Effector CD8-positive, alpha-beta T cell (primary cell): ENCODE results near the gene PREX1.
"Not testable (repeated sequence)": the region's sequence is repeated elsewhere in the genome, so short reads cannot be mapped to it uniquely, and the experiment has no call there.

Source experiments
- DNase-seq: peaks from one replicate; lab custom pipeline; 2025; lab: John Stamatoyannopoulos, UW

Gene PREX1

DNA sequence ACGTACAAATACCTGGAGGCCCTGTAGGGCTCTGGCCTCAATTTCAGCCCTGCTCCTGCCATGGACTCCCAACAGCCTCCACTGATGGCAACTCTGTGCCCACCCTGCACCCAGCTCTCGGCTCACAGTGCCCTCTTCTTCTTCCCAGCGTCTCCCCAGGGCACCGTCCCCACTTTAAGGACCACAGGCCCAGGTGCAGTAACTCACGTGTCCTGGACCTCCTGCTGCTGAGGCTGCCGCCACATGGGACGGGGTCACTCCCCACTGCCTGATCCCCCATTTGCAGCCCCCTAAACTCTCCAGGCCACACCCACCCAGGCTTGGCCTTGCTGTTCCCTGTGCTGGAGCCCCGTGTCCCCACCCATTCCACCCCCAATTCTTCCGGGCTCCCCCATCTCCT lies 223.4 kb downstream of the PREX1 start:
- no peak for DNase-seq

DNA sequence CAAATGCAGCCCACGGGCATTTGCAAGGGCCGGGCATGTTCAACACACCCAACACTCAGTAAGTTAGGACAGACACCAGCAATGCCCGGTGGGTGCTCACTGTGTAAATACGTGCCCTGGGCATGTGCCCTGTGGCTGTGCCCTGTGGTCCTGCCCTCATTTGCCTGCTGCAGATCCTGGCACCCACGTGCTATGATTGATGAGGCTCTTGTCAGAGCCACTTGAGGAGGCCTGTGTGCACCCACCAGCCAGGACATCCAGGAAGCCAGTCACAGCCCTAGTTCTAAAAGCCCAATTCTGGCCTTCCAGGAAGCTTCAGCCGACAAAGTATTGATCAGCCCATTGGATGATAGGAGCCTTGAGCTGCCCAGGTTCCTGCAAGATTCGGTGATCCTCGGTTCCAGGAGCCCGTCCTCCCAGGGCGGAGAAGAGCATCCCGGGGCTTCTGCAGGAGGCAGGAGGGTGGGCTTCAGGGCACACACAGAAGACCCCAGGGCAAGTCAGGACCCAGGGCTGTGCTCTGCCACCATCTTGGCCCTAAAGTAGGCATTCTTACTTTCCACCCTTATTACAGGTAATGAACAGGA lies 223.9 kb downstream of the PREX1 start:
- DNase-seq, result no peak

DNA sequence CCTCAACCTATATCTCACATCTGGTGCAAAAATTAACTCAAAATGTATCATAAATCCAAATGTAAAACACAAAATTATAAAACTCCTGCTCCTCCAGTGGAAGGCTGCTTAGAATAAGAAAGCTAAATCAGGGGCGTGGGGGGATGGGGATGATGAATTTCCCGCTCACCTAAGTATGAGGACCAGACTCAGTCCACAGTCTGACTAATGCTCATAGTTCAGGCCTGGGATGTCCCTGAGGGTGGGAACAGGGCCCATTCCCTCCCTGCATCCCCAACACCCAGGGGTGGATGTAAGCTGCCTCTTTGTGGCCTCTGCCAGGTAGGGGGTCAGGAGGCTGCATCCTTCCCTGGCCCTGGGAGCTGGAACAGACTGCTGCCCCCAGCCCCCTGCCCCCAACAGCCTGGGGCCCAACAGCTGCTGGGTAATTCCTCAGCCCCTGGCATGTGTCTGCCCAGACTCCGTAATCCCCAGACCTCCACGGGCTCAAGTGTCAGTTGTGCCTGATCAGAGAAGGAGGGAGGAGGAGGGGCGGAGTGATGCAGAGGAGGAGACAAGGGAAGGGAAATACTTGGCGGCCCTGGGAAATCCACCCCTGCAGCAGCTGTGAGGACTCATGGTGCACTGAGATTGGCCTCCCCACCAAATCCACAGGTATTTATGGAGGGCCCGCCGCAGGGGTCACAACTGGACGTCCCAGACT lies 224.5 kb downstream of the PREX1 start:
- no peak for DNase-seq

DNA sequence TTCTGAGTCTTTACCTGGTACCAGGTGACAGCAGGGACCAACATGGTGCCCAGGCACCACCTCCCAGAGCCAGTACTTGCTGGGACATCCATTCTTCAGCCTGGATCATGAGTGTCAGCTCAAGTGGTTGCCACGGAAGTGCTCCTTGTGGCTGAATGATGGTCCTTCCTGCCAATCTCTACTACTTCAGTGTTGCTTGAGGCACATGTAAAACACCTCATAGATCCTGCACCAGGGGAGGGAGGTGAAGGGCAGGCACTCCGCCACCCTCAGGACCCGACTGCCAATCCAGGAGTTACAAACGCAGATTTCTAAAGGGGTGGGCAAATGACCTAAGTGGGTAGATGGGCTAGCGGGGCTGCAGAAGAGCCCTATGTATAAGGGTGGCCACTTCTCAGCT lies 226.0 kb downstream of the PREX1 start:
- no peak for DNase-seq

- DNase-seq, result no peak
Observed at GRCh38 chr20:48600470-48600945, 227.3 kb downstream of the PREX1 start.

DNA sequence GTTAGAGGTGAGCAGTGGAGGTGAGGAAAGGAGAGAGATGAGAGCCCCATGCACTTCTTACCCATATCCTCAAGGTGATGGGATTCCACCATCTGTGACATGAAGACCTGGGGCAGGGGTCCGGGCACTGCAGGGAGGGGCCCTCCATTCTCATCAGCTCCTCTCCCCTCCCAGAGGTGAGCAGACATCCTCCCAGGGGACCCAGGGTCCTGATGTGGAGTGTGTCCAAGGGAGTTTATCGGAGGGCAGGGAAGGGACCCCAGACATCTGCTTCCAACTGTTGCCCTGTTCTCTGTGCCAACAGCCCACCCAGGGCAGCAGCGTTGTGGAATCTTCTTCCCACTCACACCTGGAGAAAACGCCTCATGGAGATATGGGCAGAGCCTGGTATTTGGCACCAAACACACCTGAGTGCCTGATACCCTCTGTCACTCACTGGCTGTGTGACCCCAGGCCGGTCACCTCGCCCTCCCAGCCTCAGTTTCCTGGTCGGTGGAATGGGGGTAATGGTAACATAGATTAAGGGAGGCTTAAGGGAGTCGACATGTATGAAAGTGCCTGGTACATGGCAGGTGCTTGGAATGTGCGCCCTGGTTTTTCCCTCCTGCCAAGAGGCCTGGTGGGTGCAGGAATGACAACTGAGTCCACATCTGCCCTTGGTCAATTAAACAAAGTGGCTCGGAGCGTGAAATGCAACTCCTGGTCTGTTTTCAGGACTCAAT lies 227.9 kb downstream of the PREX1 start:
- DNase-seq, result no peak

DNA sequence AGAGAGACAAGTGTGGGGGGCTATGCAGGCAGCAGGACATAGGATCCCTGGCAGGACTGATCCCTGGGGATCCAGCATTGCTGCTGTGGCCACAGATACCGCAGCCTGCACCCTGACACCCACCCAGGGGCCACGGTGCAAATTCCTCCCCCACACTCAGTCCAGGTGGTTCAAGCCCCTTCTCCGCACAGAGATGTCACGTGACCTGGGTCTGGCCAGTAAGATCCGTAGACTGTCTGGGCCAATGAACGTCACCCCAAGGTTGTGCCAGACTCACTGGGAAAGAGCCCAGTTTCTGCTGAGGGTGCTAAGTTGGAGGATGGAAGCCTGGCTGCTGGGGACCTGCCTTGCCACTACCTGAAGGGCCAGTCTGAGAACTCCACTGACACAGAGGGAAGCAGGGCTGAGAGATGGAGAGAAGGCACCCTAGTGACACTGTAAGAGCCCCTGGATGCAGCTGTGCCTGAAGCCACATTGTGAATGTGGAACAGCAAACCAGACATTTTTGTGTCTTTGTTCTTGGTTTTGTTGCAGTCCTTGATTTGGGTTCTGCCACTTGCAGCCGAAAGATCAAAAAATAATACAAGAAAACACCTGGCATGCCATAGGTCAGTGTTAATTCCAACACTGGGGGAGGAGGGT lies 228.6 kb downstream of the PREX1 start:
- no peak for DNase-seq

DNA sequence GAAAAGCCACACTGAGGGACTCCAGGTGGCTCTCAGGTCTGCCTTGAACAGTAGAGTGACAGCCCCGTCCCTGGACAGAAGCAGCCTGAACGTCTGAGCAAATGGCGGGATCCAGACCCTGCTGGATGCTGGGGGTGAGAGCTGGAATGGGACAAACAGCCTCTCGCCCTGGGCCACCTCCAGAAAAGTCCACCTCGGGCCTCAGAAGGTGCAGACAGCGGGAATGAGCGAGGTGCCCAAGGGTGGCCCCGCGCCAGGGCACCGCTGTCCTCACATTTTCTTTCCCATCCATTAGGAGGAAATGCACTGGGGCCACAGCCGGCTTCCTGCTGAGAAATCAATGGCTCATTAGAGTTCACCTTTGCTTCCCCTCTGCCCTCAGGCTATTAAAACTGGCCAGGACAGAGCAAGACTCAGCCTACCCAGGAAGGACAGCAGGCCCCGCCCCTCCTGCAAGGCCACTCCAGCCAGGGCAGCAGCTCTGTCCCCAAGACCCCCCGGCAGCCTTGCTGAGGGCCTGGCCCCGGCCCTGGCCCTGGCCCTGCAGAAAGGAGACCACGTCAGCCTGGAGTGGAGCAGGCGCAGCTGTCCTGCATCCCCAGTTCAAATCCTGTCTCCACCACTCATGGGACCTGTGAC lies 229.4 kb downstream of the PREX1 start:
- DNase-seq, result not testable (repeated sequence)

DNA sequence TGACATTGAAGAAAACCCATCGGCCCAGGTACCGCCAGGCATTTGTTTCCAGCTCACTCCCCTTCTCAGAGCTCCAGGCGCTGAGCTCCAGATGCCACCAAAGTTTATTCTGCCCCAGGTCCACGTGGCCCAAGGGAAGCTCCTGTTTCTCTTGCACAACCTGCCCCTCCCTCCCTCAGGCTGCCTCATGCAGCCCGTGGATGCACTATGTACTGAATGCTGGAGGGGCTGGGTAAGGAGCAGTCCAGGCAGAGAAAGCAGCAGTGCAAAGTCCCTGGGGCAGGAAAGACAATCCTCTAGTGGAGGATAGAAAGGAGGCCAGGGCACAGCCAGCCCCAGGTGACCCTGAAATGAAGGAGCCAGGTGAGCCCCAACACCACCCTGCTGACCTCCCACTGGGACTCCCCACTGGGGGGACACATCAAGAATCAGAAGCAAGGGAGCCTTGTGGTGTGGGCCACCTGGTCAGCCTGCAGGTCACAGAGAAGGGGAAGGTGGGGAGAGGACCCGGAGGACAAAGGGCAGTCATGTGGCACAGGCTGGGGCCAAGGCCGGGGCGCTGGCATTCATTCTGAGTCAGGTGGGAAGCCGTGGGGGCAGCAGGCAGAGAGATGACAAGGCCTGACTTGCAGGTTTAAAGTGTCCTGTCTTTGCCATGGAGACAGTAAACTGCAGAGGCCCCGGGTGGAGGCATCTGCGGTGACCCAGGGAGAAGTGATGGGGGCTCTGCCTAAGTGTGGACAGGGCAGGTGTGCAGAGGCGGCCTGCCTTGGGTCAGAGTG lies 230.1 kb downstream of the PREX1 start:
- DNase-seq, result no peak

DNA sequence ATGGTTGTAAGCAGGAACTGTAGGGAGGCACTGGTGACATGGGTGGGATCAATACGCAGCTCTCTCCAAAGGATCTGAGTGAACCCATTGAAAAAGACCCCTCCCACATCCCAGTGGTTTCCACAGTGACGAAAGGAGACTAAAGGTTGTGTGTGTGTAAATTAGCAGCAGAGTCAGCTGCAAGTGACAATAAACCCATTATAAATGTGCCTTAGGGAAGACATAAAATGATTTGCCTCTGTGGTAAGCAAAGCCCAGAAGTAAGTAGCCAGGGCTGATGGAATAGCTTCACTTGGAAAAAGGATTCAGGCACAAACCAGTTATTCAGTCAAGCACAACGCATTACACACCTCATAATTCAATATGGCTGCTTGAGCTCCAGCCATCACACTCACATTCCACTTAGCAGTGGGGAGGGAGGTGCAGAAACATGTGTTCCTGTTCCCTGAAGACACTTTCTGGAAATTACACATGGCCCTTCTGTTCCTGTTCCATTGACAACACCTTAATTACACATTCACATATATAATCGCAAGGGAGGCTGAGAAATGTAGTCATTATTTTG lies 231.4 kb downstream of the PREX1 start:
- no peak for DNase-seq

DNA sequence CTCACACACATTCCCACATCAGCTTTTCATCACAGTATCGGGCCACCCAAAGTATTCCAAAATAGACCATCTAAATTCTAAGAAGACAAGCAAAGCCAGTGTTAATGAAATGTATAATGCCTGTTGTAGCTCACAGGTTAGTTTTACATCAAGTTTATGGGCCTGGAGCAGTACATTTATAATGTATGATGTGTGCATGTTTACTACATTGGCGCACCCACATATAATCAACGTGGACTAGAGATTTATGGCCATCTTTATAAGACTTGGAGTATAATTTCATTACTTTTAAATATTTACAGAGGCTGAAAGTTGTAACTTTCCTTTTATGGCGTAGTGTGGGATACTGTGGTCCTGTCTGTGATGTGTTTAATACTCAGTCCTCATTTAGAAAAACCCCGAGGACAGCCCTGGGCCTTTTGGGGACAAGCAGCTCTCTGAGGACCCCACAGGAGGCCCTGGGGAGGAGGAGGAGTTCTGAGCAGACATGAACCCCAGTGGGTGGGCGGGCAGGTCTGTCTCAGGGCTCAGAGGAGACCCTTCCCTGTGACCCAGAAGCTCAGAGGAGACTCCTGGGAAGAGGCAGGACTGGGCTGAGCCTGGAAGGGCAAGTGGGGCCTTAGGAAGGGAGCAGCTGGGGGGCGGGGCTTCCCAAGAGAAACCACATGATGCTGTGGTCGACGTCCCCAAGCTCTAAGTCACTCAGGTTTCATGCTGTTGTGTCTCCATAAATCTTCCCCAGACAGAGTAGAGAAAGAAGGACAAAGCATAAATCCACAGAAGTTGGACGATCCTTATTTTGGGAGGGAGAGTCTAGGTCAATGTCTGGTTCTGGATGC lies 232.1 kb downstream of the PREX1 start:
- DNase-seq, result no peak

DNA sequence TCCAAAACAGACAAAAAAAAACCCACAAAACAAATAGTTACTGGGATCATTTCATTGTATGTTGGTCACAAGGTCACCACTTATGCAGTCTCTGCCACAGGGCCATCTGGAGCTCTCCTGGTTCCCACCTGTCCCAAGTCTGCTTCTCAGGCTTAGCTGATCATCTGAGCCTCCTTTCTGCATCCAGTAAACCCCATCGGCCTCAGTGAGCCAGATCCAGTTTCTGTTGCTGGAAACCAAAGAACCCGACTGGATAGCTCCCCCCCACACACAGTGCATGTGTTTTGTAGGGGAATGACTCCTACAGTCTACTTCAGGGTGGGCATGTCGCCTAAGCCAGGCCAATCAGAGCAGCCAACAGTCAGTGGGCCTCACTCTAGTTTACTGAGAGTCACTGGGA lies 233.3 kb downstream of the PREX1 start:
- no peak for DNase-seq

- DNase-seq, result no peak
Observed at GRCh38 chr20:48592107-48592940, 235.5 kb downstream of the PREX1 start.

GRCh38 chr20:48586730-48587129 lies 241.1 kb downstream of the PREX1 start:
- DNase-seq, result no peak

GRCh38 chr20:48585061-48585870 lies 242.5 kb downstream of the PREX1 start:
- DNase-seq, result no peak

GRCh38 chr20:48584391-48585060 lies 243.3 kb downstream of the PREX1 start:
- DNase-seq, result no peak

- no peak for DNase-seq
Observed at GRCh38 chr20:48583801-48584200, 244.0 kb downstream of the PREX1 start.

DNA sequence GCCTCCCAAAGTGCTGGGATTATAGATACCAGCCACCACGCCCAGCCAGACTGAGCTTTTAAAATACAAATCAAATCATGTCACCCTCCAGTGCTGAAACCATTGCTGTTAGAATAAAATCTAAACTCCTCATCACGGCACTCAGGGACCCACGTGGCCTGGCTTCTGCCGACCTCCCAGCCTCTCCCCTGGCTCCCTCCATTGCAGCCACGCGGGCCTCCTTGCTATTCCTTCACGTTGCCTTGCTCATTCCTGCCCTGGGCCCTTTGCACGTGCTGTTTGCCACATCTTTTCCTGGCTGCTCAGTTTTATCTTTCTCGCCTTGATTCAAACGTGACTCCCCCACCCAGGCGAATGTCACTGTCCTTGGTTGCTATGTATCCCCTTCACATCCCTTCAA lies 244.6 kb downstream of the PREX1 start:
- DNase-seq, result no peak
